Upper lobe of left lung (tissue), 4 donors: ENCODE results near the gene PTPN12.

Experiments used
- POLR2A ChIP-seq, 4 donors: fragments of 450-650 bp; IDR thresholded peaks; one replicate each; pipeline ENCODE4 v1.5.1; 2016 to 2017; ENCODE audit warnings: antibody characterized with exemption in 4 of 4, mild to moderate bottlenecking in 2 of 4
- TF ChIP-seq, protein P1 (sequence below), 6 experiments: fragments of 450-650 bp in 4 of 6; fragments of 200-600 bp in 2 of 6; sonication (generic) in 2 of 6; IDR thresholded peaks; one replicate each; pipeline ENCODE4 v1.5.1; 2016 to 2019; ENCODE audit warnings: antibody characterized with exemption in 6 of 6

DNA sequence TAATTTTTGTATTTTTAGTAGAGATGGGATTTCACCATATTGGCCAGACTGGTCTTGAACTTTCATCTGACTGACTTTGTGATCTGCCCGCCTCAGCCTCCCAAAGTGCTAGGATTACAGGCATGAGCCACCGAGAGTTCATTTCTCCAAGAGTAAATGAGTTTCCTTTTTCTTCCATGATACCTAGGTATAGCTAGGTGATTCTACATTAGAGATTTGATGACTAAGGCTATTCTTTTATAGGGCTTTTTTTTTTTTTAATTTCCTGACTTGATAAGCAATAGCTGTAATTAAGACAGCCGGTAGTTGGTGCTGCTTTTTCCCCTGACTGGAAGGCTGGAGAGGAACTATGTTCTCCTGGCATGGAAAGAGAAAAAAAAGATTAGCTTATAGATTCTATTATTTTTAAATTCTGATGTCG is 3.3 kb downstream of the PTPN12 start:
- TF ChIP-seq, protein P1, sequence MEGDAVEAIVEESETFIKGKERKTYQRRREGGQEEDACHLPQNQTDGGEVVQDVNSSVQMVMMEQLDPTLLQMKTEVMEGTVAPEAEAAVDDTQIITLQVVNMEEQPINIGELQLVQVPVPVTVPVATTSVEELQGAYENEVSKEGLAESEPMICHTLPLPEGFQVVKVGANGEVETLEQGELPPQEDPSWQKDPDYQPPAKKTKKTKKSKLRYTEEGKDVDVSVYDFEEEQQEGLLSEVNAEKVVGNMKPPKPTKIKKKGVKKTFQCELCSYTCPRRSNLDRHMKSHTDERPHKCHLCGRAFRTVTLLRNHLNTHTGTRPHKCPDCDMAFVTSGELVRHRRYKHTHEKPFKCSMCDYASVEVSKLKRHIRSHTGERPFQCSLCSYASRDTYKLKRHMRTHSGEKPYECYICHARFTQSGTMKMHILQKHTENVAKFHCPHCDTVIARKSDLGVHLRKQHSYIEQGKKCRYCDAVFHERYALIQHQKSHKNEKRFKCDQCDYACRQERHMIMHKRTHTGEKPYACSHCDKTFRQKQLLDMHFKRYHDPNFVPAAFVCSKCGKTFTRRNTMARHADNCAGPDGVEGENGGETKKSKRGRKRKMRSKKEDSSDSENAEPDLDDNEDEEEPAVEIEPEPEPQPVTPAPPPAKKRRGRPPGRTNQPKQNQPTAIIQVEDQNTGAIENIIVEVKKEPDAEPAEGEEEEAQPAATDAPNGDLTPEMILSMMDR (IDR thresholded peaks at IDR 0.05): no peak
- no peak for TF ChIP-seq POLR2A (IDR thresholded peaks at IDR 0.05)
